Stimulated activated CD4-positive, alpha-beta T cell treated with anti-CD3 and anti-CD28 coated beads, Interleukin-4, amount 100 ng/mL, for 48 hours (primary cell): Measurements from ENCODE around the gene PALM3.

Experiments used
- DNase-seq, 2 donors: peaks; one replicate each; pipeline ENCODE4 v3.0.0-alpha.2; 2020; ENCODE audit warnings: low read depth in 2 of 2

The PALM3 gene

DNA sequence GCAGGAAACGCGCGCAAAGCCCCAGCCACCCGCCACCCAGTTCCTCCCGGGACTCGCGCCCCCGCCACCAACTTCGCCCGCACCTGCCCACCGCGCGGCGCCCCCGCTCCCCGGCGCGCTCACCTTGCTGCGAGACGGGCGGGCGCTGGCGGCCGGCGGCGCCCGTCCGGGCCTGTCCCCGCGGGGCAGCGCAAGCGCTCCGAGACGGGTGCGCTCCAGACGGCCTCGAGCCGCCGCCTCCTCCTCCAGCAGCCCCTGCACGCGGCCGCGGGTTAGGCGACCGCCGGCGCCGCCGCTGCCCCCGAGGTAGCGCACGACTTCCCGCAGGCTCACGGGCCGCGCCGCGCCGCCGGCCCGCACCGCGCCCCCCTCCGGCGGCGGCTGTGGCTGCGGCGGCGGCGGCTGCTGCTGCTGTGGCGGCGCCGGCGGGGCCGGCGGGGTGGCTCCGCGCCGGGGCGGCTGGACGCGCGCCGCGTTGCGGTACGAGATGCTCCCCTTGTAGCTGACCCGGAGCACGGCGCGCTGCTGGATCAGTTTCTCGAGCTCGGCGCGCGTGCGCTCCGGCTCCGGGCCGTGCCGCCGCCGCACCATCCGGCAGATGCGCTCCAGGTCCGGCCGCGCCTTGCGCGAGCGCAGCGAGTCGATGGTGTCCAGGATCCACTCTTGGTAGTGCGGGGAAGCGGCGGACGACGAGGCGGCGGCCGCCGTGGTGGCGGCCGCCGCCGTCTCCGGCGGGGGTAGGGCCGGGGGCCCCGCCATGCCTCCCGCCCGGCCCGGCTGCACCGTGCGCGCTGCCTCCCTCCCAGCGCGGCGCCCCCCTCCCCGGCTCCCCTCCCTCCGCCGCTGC is 28.0 kb upstream of the PALM3 start:
- DNase-seq: no peak

GRCh38 chr19:14089412-14089661 is 27.5 kb upstream of the PALM3 start:
- no peak for DNase-seq

DNA sequence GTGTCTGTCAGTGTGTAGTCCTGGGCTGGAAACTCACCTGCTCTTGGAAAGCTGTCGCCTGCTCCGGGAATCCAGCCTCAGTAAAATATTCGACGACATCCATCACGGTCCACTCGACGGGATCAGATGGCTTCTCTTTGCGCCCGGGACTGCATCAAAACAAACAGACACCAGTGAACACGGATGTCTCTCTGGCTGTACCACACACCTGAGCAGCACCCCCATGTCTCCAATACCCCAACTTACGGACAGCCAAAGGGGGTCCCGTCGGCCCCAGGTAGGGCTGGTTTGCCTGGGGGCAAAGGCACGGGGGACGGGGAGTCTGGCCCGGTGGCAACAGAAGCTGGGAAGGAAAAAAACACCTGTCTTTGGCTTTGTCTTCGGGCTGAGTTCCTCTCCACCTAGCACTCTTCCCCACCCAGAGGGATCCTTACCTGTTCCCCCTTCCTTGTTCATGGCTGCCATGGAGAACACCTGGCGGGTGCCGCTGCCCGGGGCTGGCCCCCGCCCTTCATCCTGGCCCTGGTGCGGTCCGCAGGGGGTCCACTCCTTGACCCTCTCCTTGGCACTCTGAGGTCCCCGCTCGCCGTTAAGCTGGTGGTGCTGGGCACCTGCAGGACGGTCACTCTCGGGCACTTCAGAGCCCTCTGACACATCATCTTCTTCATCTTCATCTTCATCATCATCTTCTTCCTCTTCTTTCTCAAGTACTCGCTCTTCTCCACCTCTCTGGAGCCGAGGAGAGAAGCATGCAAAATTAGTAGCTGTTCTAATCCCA is 26.9 kb upstream of the PALM3 start:
- no peak for DNase-seq

GRCh38 chr19:14086098-14086497 is 24.2 kb upstream of the PALM3 start:
- no peak for DNase-seq

- DNase-seq: no peak
Measured at GRCh38 chr19:14085309-14085995, 23.6 kb upstream of the PALM3 start, which contains the start of gene C19orf67. TSS of gene C19orf67 (minus strand) at chr19:14085783. CDS start at chr19:14085627, 156 bp downstream.

DNA sequence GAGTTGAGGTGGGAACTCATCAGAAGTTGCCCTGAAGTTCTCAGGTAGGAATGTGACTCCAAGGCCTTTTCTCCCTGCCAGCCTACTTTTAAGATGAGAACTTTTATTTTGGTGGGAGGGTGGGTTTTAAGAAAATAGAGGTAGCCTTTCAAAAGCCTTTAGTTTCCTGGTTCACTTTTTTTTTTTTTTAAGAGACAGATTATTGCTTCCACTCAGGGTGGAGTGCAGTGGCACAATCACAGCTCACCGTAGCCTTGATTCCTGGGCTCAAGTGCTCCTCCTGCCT is 20.7 kb upstream of the PALM3 start:
- DNase-seq: no peak

GRCh38 chr19:14081797-14082674 is 20.2 kb upstream of the PALM3 start:
- no peak for DNase-seq

DNA sequence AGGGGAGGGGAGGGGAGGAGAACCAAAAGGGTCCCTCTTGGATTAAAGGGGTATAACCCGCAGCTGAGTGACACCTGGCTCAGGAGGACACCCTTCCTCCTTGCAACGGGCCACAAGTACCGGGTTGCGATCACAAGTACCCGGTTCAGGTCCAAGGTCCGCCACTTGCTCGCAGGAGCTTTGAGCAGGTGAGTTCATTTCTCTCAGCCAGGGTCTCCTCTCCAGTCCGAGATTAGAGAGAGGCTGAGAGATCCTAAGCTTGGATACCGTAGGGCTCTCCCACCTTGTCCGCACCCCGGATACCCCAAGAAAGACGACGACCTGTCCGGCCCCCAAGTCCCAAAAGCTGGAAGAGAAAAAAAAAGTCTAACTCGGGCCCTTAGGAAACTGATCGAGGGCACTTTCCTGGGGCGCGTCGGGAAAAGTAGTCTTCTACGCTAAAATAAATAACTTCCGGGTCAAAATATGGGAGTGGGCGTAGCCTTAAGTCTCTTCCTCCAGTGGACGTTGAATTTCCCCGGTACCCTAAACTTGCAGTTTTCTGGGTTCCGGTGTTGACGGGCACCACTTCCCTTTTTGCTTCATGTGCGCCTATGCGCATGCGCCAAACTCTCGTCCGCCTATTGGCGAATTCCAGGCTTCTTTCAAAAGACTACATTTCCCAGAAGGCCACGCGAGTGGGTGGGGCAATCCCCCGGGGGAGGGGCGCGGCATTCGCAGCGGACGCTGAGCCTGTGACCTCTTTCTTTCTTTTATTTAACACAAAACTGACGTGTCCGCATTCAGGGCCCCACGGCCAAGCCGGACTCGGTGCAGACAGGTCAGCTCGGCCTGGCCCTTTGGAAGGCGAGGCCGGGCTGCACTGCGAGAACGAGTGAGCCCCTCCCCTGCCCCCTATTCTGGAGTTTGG is 19.3 kb upstream of the PALM3 start:
- peak; percentile 98 to 99 for DNase-seq

DNA sequence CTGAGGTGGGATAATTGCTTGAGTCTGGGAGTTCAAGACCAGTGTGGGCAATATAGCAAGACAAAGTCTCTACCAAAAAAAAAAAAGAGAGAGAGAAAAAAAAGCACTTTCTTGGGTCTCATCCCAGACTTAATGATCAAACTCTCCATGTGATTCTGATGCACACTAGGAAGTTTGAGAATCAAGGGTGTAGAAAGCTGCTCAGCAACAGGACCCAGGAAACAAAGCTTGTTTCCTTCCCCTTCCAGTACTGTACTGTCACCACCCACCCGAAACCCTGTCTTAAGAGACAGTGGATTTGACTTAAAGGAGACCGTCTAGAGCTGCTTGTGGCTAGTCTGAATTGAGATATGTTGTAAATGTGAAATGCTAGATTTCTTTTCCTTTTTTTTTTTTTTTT is 16.5 kb upstream of the PALM3 start:
- DNase-seq: no peak

DNA sequence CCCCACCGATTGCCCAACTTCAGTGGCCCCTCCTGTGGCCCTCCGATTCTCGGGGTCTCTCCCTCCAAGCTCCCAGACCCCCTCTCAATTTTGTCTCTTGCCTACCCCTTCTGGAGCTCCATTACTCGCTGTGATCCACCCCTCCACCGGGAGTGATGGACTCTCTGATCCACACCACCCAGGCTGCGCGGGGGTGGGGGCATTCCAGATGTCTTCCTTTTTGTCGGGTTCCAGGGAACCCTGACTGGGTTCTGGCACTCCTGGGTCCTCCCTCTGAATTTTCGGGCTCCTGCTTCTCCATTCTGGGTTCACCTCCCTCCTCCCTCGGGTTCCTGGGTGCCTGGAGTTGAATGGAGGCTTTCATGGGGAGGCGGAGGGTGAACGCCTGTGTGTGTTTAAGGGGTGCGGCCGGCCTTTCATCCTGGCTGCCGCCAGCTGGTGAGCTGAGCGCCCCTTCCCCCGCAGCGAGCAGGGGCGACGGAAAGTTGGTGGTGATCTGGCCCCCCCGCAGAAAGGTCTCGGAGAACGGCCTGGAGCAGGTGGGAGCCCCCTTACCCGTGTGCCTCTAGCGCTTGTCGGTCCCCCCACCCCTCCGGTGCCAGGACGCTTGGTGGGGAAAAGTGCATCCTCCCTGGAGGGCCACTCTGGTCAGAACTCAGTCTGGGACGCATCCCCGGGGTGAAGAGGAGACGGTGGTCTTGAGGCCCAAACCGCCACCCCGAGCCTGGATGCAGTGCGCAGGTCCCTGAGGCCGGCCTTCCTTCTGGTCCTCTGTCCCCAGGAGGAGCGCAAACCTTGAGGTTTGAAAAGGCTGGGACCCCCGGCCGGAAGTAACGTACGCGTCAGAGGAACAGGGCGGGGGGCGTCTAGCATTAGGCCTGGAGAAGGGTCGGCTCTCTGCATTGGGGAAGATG is 12.3 kb upstream of the PALM3 start:
- DNase-seq: no peak

DNA sequence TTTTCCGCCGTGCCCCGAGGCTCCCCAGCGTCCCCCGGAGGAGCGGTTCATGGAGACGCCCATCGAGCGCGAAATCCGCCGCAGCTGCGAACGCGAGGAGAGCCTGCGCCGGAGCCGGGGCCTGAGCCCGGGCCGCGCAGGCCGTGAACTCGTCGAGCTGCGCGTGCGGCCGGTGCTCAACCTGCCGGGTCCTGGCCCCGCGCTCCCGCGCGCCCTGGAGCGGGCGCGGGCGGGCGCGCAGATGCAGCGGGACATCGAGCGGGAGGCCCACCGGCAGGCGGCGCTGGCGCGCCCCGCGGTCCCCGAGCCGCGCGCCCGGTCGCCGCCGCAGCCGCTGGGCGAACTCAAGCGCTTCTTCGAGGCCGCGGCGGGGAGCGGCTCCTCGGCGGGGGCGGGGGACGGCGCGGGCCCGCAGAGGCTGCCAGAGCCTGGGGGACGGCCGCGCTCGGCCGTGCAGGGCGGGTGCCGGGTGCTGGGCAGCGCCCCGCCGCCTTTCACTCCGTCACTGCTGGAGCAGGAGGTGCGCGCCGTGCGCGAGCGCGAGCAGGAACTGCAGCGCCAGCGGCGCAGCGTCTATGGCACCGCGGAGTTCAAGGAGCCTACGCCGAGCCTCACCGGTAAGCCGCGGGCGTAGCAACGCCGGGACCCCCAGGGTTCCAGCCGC is 11.5 kb upstream of the PALM3 start:
- peak; percentile 63 to 66 for DNase-seq

- DNase-seq: no peak
Measured at GRCh38 chr19:14072535-14073260, 10.8 kb upstream of the PALM3 start, which contains the start of gene MISP3. TSS of gene MISP3 (plus strand) at chr19:14072786. CDS start at chr19:14073310, 524 bp downstream.

DNA sequence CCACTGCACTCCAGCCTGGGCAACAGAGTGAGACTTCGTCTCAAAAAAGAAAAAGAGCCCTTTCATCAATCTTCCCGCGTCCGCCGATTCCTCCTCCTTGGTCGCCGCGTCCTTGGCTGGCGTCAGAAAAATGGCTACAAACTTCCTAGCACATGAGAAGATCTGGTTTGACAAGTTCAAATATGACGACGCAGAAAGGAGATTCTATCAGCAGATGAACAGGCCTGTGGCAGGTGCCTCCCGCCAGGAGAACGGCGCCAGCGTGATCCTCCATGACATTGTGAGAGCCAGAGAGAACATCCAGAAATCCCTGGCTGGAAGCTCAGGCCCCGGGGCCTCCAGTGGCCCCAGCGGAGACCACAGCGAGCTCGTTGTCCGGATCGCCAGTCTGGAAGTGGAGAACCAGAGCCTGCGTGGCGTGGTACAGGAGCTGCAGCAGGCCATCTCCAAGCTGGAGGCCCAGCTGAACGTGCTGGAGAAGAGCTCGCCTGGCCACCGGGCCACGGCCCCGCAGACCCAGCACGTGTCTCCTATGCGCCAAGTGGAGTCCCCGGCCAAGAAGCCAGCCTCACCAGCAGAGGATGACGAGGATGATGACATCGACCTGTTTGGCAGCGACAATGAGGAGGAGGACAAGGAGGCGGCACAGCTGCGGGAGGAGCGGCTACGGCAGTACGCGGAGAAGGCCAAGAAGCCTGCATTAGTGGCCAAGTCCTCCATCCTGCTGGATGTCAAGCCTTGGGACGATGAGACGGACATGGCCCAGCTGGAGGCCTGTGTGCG is 8.6 kb upstream of the PALM3 start:
- DNase-seq: no peak

DNA sequence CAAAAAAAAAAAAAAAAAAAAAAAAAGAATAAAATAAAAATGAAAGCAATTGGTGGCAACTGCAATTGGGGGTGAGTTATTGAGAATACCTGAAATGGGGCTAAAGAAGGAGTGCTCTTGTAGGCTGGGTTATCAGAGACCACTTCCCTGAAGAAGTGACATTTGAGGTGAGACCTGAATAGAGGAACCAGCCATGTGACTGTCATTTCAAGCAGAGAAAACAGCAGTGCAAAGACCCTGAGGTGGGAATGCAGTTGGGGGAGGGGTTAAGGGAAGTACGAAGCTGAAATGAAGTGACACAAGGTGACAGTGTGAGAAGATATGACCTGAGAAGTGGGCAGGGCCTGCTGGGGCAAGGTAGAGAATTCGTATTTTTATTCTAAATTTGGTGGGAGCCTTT is 4.3 kb upstream of the PALM3 start:
- DNase-seq: no peak

GRCh38 chr19:14063105-14063504 is 1.2 kb upstream of the PALM3 start:
- DNase-seq: no peak

DNA sequence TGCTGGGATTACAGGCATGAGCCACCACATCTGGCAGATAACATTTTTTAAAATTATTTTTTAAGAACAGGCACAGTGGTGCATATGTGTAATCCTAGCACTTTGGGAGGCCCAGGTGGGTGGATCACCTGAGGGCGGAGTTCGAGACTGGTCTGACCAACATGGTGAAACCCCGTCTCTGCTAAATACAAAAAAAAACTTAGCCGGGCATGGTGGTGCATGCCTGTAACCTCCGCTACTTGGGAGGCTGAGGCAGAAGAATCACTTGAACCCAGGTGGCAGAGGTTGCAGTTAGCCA is 631 bp upstream of the PALM3 start:
- DNase-seq: no peak

DNA sequence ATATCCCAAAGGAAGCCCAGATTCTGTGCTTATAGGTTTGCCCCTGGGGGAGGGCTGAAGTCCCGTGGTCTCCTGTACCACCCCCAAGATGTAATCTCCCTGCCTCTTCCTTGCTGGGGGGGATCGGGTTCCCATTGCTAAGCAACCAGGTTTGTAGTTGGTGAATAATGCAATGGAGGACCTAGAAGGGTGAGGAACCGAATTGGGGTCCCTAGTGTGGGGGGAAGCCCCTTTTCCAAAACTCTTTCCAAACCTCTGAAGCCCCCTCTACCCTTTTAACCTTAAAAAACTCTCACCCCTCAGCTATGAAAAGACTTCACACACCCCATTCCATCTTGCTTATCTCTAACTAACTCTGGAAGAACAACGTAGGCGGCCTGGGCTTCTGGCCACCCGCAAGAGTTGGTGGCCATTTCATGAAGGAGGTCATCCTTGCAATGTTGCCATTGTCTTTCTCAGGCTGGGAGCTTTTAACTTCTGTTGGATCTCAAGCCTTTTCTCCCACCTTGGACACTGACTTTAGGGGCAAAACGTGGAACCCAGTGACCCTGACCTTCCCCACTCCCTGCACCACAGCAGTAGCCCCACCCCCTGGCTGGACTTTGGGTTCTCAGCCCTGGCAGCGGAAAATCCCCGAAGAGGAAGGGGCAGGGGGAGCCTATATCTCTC is 661 bp downstream of the PALM3 start:
- no peak for DNase-seq
